Fibroblast of lung (primary cell): ENCODE data around the gene GRIK4.

Experiments used
- CTCF ChIP-seq, 2 donors: IDR thresholded peaks in 1 of 2; conservative IDR thresholded peaks in 1 of 2; 1 replicate in 1 of 2; 2 replicates in 1 of 2; pipeline ENCODE4 v1.5.1; 2011 to 2012; ENCODE audit warnings: low read length in 2 of 2, control low read depth in 1 of 2, inconsistent platforms in 1 of 2, low read depth in 1 of 2, mild to moderate bottlenecking in 1 of 2
- EZH2 ChIP-seq: IDR thresholded peaks from 2 replicates; pipeline ENCODE4 v1.5.1; 2012; ENCODE audit warnings: low read length, control low read depth, mild to moderate bottlenecking; ENCODE audit errors: missing control alignments

- TF ChIP-seq CTCF (conservative IDR thresholded peaks at IDR 0.05 in 1 of 2, IDR thresholded peaks at IDR 0.05 in 1 of 2; ENCODE audit: low read depth in 1 of 2, low read length in 2 of 2) (no peak), EZH2 (no peak)
Measured at GRCh38 chr11:120869516-120870011, 358.0 kb downstream of the GRIK4 start.
